Naive B cell (primary cell): ENCODE measurements around the gene TFF2. TPM values are rescaled to one million over a fixed set of nuclear protein-coding genes. Genes with fewer than 3 reads are reported as not detected.

ENCODE experiments used
- ATAC-seq, 2 donors: fragments of 150-1000 bp; cut with Tn5 transposase; 2 replicates each; pipeline ENCODE4 v1.10.0; 2021; ENCODE audit warnings: low read depth in 2 of 2, mild to moderate bottlenecking in 2 of 2, moderate library complexity in 2 of 2
- DNase-seq: peaks from one replicate; pipeline ENCODE4 v3.0.0; 2022
- H3K27ac Mint-ChIP-seq, 6 donors: one replicate each; pipeline ENCODE4 v1.8.0; 2020 to 2022; ENCODE audit warnings: mild to moderate bottlenecking in 6 of 6, mixed read lengths in 6 of 6, moderate library complexity in 5 of 6, inconsistent platforms in 2 of 6
- H3K27me3 Mint-ChIP-seq, 3 donors: one replicate each; pipeline ENCODE4 v1.8.0; 2021 to 2022; ENCODE audit warnings: mixed read lengths in 3 of 3, mild to moderate bottlenecking in 1 of 3
- H3K36me3 Mint-ChIP-seq, 2 donors: one replicate each; pipeline ENCODE4 v1.8.0; 2020 to 2022; ENCODE audit warnings: mixed read lengths in 2 of 2, inconsistent platforms in 1 of 2, mild to moderate bottlenecking in 1 of 2
- H3K4me1 Mint-ChIP-seq, 3 donors: one replicate each; pipeline ENCODE4 v1.8.0; 2020 to 2022; ENCODE audit warnings: mixed read lengths in 3 of 3, inconsistent platforms in 1 of 3, mild to moderate bottlenecking in 1 of 3, moderate library complexity in 1 of 3
- H3K4me3 Mint-ChIP-seq, 8 donors: one replicate each; pipeline ENCODE4 v1.8.0; 2020 to 2022; ENCODE audit warnings: mild to moderate bottlenecking in 8 of 8, mixed read lengths in 8 of 8, moderate library complexity in 8 of 8, inconsistent platforms in 2 of 8
- H3K9me3 Mint-ChIP-seq, 7 donors: one replicate each; pipeline ENCODE4 v1.8.0; 2020 to 2022; ENCODE audit warnings: mixed read lengths in 7 of 7, mild to moderate bottlenecking in 5 of 7, inconsistent platforms in 2 of 7, moderate library complexity in 1 of 7
- polyA plus RNA-seq, 6 donors: library from polyadenylated mRNA; unstranded; fragments of 300-500 nt; fragmentation: Illumina TruSeq; gene quantifications; one replicate each; pipeline ENCODE4 v1.2.3, GENCODE V29; 2021; ENCODE audit warnings: low read depth in 6 of 6

TFF2 gene
- polyA plus RNA-seq, 6 donors from 2014 or later, result not detected

- peaks cover 9 to 26% of the 10 kb centered on the region in 2 donors for H3K36me3 Mint-ChIP-seq
Measured at GRCh38 chr21:42332557-42333317, 18.1 kb downstream of the TFF2 start.

GRCh38 chr21:42331660-42332059 lies 19.1 kb downstream of the TFF2 start:
- Mint-ChIP-seq H3K27ac (peak overlapping the region in 1 of 6 donors; percentile 7), H3K27me3 (peaks cover 29 to 37% (median 37%) of the 10 kb centered on the region in 3 donors), H3K36me3 (peaks cover 9 to 26% of the 10 kb centered on the region in 2 donors), H3K4me3 (no peak overlapping the region), H3K4me1 (no peaks in the 10 kb centered on the region), H3K9me3 (peaks cover 8 to 24% (median 16%) of the 10 kb centered on the region in 7 donors)
- DNase-seq (no peak), ATAC-seq (no peak)

More at GRCh38 chr21:42332557-42333317, 18.1 kb downstream of the TFF2 start:
- Mint-ChIP-seq H3K4me3 (no peak overlapping the region), H3K27me3 (peaks cover 29 to 45% (median 43%) of the 10 kb centered on the region in 3 donors), H3K4me1 (peaks cover 3 to 4% (median 3%) of the 10 kb centered on the region in 3 donors), H3K27ac (no peak overlapping the region), H3K9me3 (peaks cover 8 to 24% (median 16%) of the 10 kb centered on the region in 7 donors)
- no peak for DNase-seq
- no peak for ATAC-seq

GRCh38 chr21:42330380-42331371 lies 20.1 kb downstream of the TFF2 start:
- no peak overlapping the region for H3K4me3 Mint-ChIP-seq
- H3K36me3 Mint-ChIP-seq, result peaks cover 9 to 26% of the 10 kb centered on the region in 2 donors
- no peak for DNase-seq
- peaks cover 8 to 24% (median 16%) of the 10 kb centered on the region in 7 donors for H3K9me3 Mint-ChIP-seq
- no peak overlapping the region for H3K27ac Mint-ChIP-seq
- H3K27me3 Mint-ChIP-seq, result peaks cover 29 to 42% (median 39%) of the 10 kb centered on the region in 3 donors
- no peaks in the 10 kb centered on the region for H3K4me1 Mint-ChIP-seq
- ATAC-seq, result no peak

GRCh38 chr21:42324896-42325295 lies 25.9 kb downstream of the TFF2 start:
- H3K27me3 Mint-ChIP-seq, result peaks cover 10 to 60% (median 38%) of the 10 kb centered on the region in 3 donors
- no peak for ATAC-seq

GRCh38 chr21:42321845-42322244 lies 28.9 kb downstream of the TFF2 start:
- peaks cover 0 to 5% (median 0%) of the 10 kb centered on the region in 7 donors for H3K9me3 Mint-ChIP-seq
- no peak for ATAC-seq
- no peak overlapping the region for H3K4me3 Mint-ChIP-seq
- peaks cover 15 to 23% (median 16%) of the 10 kb centered on the region in 3 donors for H3K4me1 Mint-ChIP-seq
- peaks cover 5 to 60% (median 38%) of the 10 kb centered on the region in 3 donors for H3K27me3 Mint-ChIP-seq
- H3K27ac Mint-ChIP-seq, result peak overlapping the region in 1 of 6 donors; percentile 42
- no peaks in the 10 kb centered on the region for H3K36me3 Mint-ChIP-seq
- no peak for DNase-seq

More at GRCh38 chr21:42324896-42325295, 25.9 kb downstream of the TFF2 start:
- Mint-ChIP-seq H3K4me1 (peaks cover 0 to 4% (median 2%) of the 10 kb centered on the region in 3 donors), H3K27ac (no peak overlapping the region), H3K4me3 (no peak overlapping the region), H3K9me3 (peaks cover 0 to 5% (median 0%) of the 10 kb centered on the region in 7 donors), H3K36me3 (no peaks in the 10 kb centered on the region)
- DNase-seq, result no peak

- no peak for DNase-seq
- peaks cover 15 to 23% (median 16%) of the 10 kb centered on the region in 3 donors for H3K4me1 Mint-ChIP-seq
- no peaks in the 10 kb centered on the region for H3K36me3 Mint-ChIP-seq
- peaks cover 5 to 55% (median 38%) of the 10 kb centered on the region in 3 donors for H3K27me3 Mint-ChIP-seq
- peaks cover 0 to 5% (median 0%) of the 10 kb centered on the region in 7 donors for H3K9me3 Mint-ChIP-seq
- H3K27ac Mint-ChIP-seq, result no peak overlapping the region
- ATAC-seq, result no peak
- no peak overlapping the region for H3K4me3 Mint-ChIP-seq
Measured at GRCh38 chr21:42321231-42321630, 29.6 kb downstream of the TFF2 start.

GRCh38 chr21:42320791-42321190 lies 30.0 kb downstream of the TFF2 start:
- H3K4me1 Mint-ChIP-seq, result peaks cover 15 to 23% (median 16%) of the 10 kb centered on the region in 3 donors
- no peak for DNase-seq
- H3K9me3 Mint-ChIP-seq, result peaks cover 0 to 4% (median 0%) of the 10 kb centered on the region in 7 donors
- H3K4me3 Mint-ChIP-seq, result peak overlapping the region in 1 of 8 donors; percentile 6
- ATAC-seq, result no peak
- H3K36me3 Mint-ChIP-seq, result no peaks in the 10 kb centered on the region
- peaks cover 5 to 50% (median 37%) of the 10 kb centered on the region in 3 donors for H3K27me3 Mint-ChIP-seq
- H3K27ac Mint-ChIP-seq, result peak overlapping the region in 1 of 6 donors; percentile 49

GRCh38 chr21:42319851-42320572 lies 30.8 kb downstream of the TFF2 start:
- peak overlapping the region in 2 of 8 donors; percentile 49 to 62 for H3K4me3 Mint-ChIP-seq
- peaks cover 5 to 42% (median 29%) of the 10 kb centered on the region in 3 donors for H3K27me3 Mint-ChIP-seq
- H3K27ac Mint-ChIP-seq, result peak overlapping the region in 1 of 6 donors; percentile 90
- DNase-seq (no peak), ATAC-seq (peak; percentile 14 to 23)
- peaks cover 0 to 2% (median 0%) of the 10 kb centered on the region in 7 donors for H3K9me3 Mint-ChIP-seq
- H3K4me1 Mint-ChIP-seq, result peaks cover 15 to 23% (median 16%) of the 10 kb centered on the region in 3 donors
- no peaks in the 10 kb centered on the region for H3K36me3 Mint-ChIP-seq

GRCh38 chr21:42319376-42319775 lies 31.4 kb downstream of the TFF2 start:
- peak overlapping the region in 3 of 6 donors; percentile 28 to 90 (median 29) for H3K27ac Mint-ChIP-seq
- H3K36me3 Mint-ChIP-seq, result no peaks in the 10 kb centered on the region
- H3K4me1 Mint-ChIP-seq, result peaks cover 15 to 23% (median 16%) of the 10 kb centered on the region in 3 donors
- peak overlapping the region in 6 of 8 donors; percentile 13 to 66 (median 52) for H3K4me3 Mint-ChIP-seq
- peak; percentile 64 to 80 for ATAC-seq
- peaks cover 5 to 36% (median 27%) of the 10 kb centered on the region in 3 donors for H3K27me3 Mint-ChIP-seq
- DNase-seq, result peak; percentile 22
- H3K9me3 Mint-ChIP-seq, result no peaks in the 10 kb centered on the region

GRCh38 chr21:42317826-42318746 lies 32.7 kb downstream of the TFF2 start:
- no peak for DNase-seq
- no peak overlapping the region for H3K27ac Mint-ChIP-seq
- peaks cover 15 to 23% (median 16%) of the 10 kb centered on the region in 3 donors for H3K4me1 Mint-ChIP-seq

GRCh38 chr21:42317341-42317741 lies 33.5 kb downstream of the TFF2 start:
- DNase-seq (no peak), ATAC-seq (no peak)
- H3K27ac Mint-ChIP-seq, result no peak overlapping the region
- no peaks in the 10 kb centered on the region for H3K9me3 Mint-ChIP-seq
- H3K4me3 Mint-ChIP-seq, result no peak overlapping the region
- no peaks in the 10 kb centered on the region for H3K36me3 Mint-ChIP-seq
- H3K4me1 Mint-ChIP-seq, result peaks cover 15 to 23% (median 16%) of the 10 kb centered on the region in 3 donors
- peaks cover 0 to 16% (median 14%) of the 10 kb centered on the region in 3 donors for H3K27me3 Mint-ChIP-seq

More at GRCh38 chr21:42317826-42318746, 32.7 kb downstream of the TFF2 start:
- no peak for ATAC-seq
- Mint-ChIP-seq H3K36me3 (no peaks in the 10 kb centered on the region), H3K4me3 (peak overlapping the region in 3 of 8 donors; percentile 10 to 68 (median 19)), H3K27me3 (peaks cover 0 to 23% (median 22%) of the 10 kb centered on the region in 3 donors), H3K9me3 (no peaks in the 10 kb centered on the region)
